HG03442 (cell line): ENCODE data around the gene MED20.

Experiments used
- ATAC-seq: cut with Tn5 transposase; IDR thresholded peaks from one replicate; pipeline ENCODE4 v1.9.1; 2021; ENCODE audit warnings: mild to moderate bottlenecking, moderate library complexity; ENCODE audit not compliant: unreplicated experiment

Gene MED20

DNA sequence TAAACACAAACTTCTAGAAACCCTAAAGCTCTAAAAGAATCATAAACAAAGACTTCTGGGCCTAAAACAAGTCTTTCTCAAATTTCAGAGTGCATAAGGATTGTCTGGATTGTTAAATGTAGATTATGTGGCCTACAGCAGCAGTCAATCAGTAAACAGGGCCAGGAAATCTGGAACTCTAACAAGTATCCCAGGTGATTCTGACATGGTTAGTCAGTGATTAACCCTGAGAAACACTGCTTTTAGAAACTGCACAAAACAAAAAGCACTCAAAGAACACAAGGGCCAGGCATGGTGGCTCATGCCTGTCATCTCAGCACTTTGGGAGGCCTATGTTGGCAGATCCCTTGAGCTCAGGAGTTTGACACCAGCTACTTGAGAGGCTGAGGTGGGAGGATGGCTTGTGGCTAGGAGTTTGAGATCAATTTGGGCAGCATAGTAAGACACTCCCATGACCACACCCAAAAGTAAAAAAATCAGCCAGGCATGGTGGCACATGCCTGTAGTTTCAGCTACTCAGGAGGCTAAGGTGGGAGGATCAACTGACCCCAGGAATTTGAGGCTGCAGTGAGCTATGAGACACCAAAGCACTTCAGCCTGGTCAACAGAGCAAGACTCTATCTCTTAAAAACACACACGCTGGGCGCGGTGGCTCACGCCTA lies 5.9 kb downstream of the MED20 start:
- no peak for ATAC-seq

DNA sequence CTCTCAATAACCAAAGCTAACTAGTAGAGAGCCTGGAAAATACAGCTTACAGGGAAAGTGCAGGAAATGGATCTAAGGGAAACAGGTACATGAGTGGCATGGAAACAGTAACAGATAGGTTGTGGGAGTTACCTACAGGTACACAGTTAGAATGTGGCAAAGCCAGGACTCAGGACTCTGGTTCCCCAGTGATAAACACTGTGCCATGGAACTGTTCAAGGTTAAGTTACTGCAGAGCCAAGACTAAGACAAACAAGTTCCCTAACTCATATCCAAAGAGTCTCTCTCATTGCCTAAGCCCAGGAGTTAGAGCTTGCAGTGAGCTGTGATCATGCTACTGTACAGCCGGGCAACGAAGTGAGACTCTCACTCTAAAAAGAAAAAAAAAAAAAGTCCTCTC lies 6.6 kb downstream of the MED20 start:
- no peak for ATAC-seq

DNA sequence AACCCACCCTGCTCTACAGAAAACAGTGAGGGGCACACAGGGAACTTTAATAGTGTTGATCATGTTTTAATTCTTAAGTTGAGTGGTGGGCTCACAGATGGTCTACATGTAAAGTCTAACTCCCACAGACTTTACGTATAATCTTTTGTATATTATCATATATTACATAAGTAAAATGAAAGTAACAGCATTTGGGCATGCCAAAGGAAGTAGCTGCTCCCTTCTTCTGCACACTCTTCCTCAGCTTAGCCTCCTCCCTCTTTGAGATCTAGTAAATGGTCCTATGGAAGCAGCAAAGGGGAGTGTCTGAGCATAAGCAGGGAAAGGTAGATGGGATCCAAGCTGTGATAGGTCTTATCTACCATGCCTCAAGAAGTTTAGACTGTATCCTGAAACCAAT lies 11.2 kb downstream of the MED20 start:
- ATAC-seq = no peak

DNA sequence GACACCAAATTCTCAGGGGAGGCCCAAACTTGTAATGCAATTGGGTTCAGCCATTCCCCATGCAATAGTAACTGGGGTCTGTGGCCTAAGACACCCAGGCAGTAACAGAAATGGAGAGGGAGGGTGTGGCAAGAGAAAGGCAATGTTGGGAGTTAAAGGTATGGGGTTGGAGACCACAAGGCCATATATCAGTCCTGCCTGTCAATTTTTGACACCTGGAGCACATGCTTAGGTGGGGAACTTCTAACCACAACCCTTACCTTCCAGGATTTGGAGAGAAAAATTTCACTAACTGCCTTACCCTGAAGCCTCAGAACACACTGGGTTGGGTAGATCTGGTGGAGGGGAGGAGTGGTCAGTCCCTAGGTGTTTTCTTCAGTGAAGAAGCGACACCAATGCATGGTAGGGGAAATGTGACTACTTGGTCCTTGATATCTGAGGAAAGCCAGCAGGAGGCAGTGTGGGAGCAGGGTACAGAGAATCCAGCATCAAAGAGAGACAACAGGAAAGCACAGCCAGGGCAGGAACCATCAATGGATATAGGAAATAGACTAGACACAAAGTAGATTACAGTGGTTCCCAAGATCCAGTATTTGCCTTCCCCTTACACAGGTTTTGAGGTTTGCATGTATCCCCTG lies 18.9 kb downstream of the MED20 start:
- no peak for ATAC-seq

GRCh38 chr6:41900861-41901260 lies 20.1 kb downstream of the MED20 start:
- no peak for ATAC-seq

- no peak for ATAC-seq
Observed at GRCh38 chr6:41896281-41896680, 24.7 kb downstream of the MED20 start.

DNA sequence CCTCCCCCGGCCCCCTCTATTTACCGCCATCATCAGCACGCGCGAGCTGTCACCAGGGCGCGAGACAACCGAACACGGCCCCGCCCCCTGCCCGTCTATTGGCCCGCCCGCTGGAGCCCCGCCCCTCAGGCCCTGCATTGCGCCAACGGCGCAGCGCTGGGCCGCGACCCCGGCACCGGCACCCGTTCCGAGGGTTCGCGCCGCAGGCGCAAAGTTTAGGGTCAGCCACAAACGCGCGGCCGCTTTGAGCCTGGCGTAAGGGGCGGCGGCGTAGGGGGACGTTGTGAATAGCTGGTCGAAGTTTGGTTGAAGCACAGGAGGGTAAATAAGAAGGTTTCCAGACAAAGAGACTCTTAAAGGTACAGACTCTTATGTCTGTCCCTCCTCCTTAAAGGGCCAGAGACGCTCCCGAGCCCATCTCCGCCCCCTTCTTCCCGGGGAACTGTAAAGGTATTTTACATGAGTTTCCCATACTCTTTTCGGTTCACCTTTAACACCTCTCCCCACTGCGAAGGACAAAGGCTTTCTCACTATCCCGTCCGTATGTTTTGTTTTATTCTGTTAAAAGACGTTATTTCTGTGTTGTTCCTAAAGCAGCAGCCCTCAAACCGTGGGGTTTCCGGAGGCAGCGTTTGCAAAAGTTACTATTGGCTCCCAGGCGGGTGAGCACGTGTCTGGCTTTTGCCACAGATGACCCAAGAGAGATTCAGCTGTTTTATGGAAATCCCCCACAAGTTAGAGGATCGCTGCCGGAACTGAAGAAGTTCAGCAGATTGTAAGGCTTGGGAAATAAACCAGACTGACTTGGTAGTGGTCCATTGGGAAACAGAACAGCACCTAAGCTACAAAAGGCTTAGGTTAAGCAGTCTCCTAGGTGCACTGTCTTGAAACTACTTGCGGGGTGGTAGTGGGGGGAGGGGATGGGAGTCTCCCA lies 25.4 kb downstream of the MED20 start, which contains the start of gene USP49:
Gene USP49 (minus strand): TSS at position 76 of the 934 bp plus-strand sequence. CDS start 88,392 bp downstream, outside the sequence.
- ATAC-seq = peak; percentile 71

- ATAC-seq = peak; percentile 32
Observed at GRCh38 chr6:41894366-41895299, 26.3 kb downstream of the MED20 start.

DNA sequence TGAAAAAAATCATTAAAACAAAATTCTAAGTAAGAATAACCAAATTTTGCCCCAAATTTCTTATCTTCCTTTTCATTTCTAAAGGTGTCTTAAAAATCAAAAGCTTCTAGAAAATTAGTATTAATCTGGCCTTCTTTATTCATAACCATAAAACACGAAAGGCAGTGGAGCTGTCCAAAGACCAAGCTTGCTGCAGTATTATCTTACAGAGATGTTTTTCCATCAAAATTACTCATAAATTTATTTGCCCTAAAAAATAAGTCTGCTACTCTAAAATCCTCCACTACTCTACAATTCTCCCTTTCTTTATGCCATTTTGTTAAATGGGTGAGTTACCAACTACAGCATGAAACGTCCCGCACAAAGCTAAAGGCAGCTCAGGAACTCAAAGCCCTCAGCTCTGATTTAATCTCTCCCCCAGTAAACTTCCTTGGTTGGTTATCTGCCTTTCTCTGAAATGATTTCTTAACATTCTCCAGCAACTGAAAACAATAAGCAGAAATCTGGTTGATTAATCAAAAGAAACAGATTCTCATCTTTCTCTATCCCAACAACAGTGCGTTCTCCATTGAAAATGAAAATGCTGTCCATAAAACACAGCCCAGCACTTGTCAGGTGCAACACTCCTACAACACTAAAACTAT lies 27.9 kb downstream of the MED20 start:
- ATAC-seq = no peak

DNA sequence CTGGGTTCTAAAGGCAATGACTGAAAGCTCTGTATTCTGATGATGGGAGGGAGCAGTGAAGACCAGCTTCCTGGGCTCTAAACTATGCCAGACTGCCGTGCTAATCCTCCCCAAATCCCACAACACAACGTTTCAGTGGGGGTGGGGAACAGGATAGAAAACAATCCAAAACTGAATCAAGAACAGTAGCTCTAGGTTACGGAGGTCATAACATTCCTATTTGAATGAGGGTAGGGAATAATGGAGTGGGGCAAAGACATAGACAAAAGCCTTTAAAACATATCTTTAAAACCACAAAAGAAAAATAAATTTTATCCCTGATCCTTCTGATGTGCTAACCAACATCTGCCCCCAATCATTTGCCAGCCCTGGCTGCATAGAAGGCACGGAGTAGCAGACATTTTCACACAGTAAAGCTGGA lies 33.6 kb downstream of the MED20 start:
- no peak for ATAC-seq

- ATAC-seq = no peak
Observed at GRCh38 chr6:41885930-41886329, 35.0 kb downstream of the MED20 start.

GRCh38 chr6:41884957-41885356 lies 36.0 kb downstream of the MED20 start:
- ATAC-seq = no peak

- no peak for ATAC-seq
Observed at GRCh38 chr6:41881506-41881905, 39.4 kb downstream of the MED20 start.

DNA sequence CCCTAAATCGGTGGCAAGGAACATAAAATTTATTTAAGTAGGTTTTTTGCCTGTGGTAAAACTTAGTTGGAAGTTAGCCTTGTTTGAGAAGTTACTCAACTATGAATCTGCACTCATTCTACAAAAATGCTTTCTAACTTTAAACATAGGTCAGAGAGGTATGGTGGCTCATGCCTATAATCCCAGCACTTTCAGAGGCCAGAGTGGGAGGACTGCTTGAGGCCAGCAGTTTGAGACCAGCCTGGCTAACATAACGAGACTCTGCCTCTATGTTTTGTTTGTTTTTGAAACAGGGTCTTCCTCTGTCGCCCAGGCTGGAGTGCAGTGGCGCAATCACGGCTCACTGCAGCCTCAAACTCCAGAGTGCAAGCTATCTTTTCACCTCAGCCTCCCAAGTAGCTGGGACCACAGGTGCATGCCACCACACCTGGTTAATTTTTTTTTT lies 42.0 kb downstream of the MED20 start:
- ATAC-seq = no peak

GRCh38 chr6:41878246-41878645 lies 42.7 kb downstream of the MED20 start:
- ATAC-seq = no peak

GRCh38 chr6:41877051-41877680 lies 43.8 kb downstream of the MED20 start:
- no peak for ATAC-seq

DNA sequence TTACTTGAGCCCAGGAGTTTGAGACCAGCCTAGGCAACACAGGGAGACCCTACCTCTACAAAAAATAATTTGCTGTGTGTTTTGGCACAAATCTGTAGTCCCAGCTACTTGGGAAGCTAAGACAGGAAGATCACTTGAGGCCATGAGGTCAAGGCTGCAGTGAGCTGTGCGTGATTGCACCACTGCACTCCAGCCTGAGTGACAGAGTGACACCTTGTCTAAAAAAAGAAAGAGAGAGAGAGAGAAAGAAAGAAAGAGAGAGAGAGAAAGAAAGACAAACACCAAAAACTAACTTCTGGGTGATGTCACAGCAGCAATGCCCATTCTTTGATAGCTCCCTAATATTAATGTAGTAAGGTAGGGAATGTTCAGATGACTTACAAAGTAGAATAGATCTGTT lies 46.2 kb downstream of the MED20 start:
- no peak for ATAC-seq

GRCh38 chr6:41872147-41872546 lies 48.8 kb downstream of the MED20 start:
- no peak for ATAC-seq

- no peak for ATAC-seq
Observed at GRCh38 chr6:41871691-41872090, 49.2 kb downstream of the MED20 start.
